ENCODE data around the gene WWC2. TPM values are rescaled to one million over a fixed set of nuclear protein-coding genes. Genes with fewer than 3 reads are reported as not detected.
"Not testable (repeated sequence)": the region's sequence is repeated elsewhere in the genome, so short reads cannot be mapped to it uniquely, and the experiment has no call there.

WWC2 gene
- total RNA-seq, 1 donor from 2014 or later: 0.32 TPM

DNA sequence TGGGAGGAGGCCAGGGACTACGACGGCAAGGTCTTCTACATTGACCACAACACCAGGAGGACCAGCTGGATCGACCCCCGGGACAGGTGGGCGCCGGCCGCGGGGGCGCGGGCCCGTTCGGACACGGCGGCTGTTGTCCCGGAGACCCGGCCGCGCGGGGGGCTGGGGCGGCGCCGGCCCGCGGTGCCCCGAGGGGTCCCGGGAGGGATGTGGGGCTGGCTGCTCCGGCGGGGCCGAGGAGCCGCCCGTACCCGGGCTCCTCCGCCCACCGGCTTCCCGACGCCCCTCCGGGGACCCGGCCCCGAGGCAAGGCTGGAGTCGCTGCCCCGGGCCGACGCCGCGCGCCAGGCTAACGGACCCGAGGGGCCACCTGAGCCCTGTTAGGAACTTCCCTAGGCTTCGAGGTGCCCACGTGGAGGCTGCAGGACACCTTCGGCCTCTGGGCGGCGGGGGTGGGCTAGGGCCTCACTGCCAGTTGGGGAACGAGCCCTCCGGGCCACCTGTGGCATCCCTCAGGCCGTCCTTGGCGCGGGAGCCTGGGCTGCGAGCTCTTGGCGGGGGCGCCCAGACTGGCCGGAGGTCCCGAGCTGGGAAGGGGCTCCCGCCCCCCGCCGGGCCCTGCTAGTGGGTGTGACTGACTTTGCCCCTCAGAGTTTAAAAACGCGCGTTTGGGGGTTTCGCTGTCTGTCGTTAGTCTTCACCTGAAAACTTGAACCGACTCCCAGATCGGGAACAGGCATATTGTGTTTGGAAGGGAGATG, 660 bp downstream of the WWC2 start:
- intact Hi-C loops (cut with micrococcal nuclease): loop anchor here (1.0 to 10.0 kb wide), 4 partner anchors 163 to 1915 kb away; partner anchors contain the start of genes CDKN2AIP and HELT

DNA sequence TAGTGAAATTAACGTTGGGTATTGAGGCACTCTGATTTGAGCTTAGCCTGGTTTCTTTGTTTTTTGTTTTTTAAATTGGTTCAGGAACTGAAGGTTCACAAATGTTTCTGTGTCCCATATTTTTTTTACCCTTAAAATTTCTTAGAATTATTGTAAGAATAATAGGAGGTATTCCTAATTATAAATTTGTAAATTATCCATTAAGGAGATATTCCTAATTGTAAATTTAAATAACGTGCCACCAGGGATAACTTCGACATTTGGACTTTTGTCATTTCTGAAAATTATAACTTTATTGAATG, 1.2 kb downstream of the WWC2 start:
- intact Hi-C loops (cut with micrococcal nuclease): no loop called here

DNA sequence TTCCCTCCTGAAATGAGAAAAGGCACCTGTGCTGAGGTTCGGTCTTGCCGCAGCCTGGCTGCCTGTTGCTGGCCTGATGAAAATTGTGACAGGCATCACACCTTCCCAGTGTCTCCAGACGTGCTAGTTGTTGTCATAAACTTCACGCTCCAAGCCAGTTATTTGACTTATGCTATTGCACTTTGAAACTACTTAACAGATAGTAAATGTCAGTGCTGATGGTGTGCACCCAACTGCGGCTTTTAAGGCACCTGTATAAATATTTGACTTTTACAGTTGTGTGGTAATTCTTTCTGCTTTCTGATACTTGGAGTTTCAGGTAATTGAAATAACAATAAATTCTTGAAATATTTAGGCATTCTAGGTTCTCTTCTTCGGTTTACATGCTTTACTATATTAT, 1.8 kb downstream of the WWC2 start:
- intact Hi-C loops (cut with micrococcal nuclease): no loop called here

DNA sequence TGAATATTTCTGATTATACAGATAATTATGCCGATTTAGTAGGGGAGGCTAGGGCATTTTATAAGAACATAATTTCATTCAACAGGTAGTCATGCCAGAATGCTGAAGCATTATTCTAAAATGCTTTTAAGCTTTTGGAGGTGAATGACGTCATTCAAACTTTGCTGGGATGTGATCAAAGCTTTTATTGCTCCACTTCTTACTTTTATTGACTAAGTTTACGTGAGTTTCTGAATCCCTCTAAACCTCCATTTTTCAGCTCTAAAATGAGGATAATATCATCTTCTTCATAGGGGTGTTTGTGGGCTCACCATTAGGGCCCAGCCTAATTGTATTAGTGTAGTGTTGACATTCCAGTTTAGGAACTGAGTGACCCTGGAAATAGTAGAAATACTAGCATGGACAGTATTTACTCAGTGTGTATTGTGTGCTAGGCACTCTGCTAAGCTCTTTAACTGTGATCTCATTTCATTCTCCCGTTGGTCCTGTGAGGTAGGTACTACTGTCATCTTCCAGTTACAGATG, 3.0 kb downstream of the WWC2 start:
- intact Hi-C loops (cut with micrococcal nuclease): no loop called here

DNA sequence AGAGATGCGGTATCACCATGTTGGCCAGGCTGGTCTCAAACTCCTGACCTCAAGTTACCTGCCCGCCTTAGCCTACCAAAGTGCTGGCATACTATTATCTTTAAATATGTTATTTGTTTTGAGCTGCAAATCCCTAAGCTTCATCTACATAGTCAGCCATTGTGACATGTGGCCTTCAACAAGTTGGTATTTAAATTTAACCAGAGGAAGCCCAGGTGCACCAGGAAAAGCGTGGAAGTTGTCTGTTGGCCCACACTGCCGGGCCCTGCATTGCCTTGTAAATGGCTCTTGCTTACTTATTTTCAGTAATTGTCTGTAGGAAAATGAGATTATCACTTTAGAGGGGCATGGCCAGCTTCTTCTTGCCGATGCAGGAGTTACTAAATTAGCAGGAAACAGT, 6.0 kb downstream of the WWC2 start:
- intact Hi-C loops (cut with micrococcal nuclease): no loop called here

DNA sequence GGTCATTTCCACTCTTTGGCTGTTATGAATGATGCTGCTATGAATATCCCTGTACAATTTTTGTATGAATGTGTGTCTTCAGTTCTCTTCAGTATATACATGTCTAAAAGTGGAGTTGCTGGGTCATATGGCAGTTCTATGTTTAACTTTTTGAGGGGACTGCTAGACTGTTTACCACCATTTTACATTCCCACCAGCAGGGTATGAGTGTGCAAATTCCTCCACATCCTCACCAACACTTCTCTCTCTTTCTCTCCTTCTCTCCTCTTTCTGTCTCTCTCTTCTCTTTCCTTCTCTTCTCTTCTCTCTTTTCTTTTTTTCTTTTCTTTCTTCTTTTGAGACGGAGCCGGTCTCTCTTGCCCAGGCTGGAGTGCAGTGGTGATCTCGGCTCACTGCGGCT, 7.8 kb downstream of the WWC2 start:
- intact Hi-C loops (cut with micrococcal nuclease): no loop called here

DNA sequence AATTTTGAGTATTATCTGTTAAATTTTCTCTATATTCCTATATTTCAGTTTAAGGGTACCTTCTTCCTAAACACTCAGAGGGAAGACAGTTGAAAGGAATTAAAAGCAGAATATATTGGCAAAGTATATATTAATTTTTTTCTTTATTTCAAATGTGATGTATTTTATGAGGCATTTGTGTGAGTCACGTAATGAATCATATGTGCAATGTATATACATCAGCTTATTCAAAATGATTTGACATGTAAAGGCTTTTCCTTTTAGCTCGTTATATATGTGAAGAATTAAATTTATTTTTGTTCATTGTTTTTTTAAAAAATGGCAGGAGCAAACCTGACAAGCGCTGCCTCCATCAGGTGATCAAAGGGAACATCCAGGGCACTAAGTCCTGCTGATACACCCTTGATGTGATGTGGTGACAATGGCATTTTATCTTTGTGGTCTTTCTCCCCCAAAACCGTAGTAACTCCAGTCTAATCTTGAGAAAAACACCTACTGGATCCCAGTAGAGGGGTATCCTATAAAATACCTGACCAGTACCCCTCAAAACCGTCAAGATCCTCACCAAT, 8.9 kb downstream of the WWC2 start:
- intact Hi-C loops (cut with micrococcal nuclease): no loop called here

DNA sequence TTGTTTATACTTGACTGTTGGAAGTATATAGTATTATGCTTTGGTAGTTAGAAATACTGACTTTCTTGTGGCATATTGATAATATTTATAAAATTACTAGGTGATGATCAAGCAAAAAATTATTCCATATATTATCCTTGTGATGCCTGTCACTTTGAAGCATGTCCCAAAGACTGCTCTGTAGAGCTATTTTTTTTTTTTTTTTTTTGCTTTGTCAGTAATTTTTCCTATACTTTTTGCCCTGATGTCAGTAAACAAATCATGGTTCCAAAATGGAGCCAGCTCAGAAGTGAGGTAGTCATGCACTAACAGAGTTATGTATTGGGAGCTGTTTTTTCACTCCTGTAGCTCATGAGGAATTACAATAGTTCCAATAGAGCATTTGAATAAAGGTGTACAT, 11.2 kb downstream of the WWC2 start:
- intact Hi-C loops (cut with micrococcal nuclease): no loop called here

DNA sequence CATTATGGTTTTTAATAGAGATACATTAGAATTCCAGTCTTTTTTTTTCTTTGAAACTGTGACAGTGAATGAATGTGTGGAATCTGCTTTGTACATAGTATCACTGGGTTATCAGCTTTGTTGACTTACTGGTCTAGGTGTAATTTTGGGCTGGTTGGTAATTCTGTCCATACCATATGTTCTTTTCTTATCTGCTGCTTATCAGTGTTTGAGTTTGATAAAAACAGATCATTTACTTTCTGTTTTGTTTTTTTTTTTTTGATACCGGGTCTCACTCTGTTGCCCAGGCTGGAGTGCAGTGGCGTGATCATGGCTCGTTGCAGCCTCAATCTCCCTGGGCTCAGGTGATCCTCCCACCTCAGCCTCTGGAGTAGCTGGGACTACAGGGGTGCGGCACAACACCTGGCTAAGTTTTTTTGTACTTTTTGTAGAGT, 12.4 kb downstream of the WWC2 start:
- intact Hi-C loops (cut with micrococcal nuclease): no loop called here

DNA sequence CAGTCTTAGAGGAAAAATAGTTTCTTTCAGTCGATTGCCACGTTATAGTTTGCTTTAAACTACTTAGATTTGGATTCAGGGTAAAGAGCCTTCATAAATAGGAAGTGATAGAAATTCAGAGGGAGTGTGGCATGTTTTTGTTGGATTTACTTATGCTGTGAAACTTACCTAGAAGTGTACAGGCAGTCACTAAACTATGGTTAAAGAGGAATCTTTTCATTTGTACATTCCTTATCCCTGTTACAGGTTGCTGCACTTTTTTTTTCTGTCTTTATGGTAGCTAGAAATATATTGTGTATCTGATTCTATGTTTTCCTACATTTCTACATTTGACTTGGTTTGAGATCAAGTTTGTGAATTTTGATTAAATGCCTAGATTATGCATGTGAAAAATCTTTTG, 19.1 kb downstream of the WWC2 start:
- intact Hi-C loops (cut with micrococcal nuclease): no loop called here

DNA sequence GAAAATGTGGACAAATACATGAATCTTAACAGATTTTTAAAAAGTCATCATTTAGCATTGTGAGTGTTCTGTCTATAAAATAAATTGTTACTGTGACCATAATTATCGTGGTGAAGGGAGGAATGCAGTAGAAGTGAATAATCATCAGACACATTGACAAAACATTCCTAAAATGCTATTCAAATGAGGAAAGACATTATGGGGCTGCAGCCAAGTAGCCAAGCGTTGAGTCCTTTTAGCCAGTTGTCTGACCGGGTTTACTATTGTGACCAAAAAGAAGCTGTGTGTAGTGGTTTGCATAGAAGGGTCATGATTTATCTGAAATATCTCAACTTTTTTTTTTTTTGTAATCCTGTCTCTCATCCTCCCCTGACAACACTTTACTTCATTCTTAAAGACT, 19.5 kb downstream of the WWC2 start:
- intact Hi-C loops (cut with micrococcal nuclease): no loop called here

DNA sequence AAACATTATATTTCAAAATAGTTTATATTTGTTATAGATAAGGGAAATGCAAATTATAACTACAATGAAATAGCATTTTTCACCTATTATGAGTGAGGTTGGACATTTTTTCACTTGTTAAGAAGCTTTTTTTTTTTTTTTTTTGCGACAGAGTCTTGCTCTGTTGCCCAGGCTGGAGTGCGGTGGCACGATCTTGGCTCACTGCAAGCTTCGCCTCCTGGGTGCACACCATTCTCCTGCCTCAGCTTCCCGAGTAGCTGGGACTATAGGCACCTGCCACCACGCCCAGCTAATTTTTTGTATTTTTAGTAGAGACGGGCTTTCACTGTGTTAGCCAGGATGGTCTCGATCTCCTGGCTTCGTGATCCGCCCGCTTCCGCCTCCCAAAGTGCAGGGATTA, 22.6 kb downstream of the WWC2 start:
- intact Hi-C loops (cut with micrococcal nuclease): not testable (repeated sequence)

DNA sequence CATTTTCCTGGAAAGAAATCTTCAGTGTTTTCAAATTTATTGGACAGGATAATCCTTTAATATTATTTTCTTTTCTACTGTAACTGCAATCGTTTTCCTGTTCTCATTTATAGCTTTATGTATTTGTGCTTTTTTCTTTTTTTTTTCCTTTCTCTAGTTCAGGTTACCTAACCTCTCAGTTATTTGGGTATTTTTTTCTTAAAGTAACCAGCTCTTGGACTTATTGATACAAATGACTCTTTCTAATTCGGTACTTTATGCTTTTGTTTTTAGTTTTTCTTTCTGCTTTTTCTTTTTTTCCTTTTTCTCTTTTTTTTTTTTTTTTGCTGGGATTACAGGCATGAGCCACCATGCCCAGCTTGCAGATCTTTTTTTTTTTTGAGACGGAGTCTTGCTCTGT, 25.2 kb downstream of the WWC2 start:
- intact Hi-C loops (cut with micrococcal nuclease): no loop called here

DNA sequence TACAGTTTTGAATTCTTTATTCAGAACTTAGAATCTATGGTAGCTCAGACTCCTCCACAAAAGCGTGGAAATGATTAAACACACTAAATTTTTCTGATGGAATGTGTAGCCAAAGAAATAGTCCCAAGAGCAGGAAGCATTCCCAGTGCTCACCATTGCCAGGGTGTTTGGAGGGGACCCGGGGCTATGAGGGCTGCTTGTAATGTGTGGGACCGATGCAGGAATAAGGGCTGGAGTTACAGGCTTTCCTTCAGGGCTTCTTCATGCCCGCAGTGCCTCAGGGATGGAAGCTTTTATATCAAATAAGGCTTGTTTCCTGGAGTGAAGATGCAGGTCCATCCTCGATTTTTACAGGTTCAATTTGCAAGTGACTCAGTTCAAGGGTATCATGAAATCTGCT, 25.8 kb downstream of the WWC2 start:
- intact Hi-C loops (cut with micrococcal nuclease): no loop called here

DNA sequence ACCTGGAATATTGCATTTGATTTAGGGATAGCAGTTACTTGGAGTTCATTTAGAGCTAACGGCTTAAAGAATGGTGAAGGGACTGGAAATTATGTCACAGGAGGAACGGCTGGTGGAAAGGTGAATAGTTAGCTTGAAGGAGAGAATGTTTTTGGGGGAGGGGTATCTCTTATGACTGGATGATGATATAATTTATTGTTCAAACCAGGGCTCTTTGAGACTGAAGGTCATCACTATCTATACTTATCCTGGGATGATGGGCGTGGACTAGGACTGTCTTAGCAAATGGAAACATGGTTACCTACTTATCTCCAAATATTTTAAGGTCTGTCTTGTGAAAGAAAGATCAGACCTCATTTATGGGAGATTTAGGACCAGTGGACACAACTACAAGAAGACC, 30.1 kb downstream of the WWC2 start:
- intact Hi-C loops (cut with micrococcal nuclease): no loop called here

DNA sequence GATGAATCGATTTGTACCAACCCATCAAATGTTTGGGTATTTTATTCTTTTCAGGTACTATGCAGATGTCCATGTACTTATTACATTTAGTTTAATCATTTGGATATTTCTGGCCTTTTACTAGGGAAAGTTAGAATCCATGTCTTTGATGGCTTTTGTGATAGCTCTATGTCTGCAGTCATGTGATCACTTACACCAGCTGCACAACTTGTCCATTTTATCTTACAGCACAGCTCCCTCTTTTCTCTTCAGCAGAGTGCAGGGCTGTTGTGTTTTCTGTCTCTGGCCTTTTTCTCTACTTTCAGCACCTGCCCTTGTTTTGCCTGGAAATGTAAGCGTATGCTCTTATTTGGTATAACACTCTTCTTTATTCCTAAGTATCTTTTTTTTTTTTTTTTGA, 30.6 kb downstream of the WWC2 start:
- intact Hi-C loops (cut with micrococcal nuclease): no loop called here

DNA sequence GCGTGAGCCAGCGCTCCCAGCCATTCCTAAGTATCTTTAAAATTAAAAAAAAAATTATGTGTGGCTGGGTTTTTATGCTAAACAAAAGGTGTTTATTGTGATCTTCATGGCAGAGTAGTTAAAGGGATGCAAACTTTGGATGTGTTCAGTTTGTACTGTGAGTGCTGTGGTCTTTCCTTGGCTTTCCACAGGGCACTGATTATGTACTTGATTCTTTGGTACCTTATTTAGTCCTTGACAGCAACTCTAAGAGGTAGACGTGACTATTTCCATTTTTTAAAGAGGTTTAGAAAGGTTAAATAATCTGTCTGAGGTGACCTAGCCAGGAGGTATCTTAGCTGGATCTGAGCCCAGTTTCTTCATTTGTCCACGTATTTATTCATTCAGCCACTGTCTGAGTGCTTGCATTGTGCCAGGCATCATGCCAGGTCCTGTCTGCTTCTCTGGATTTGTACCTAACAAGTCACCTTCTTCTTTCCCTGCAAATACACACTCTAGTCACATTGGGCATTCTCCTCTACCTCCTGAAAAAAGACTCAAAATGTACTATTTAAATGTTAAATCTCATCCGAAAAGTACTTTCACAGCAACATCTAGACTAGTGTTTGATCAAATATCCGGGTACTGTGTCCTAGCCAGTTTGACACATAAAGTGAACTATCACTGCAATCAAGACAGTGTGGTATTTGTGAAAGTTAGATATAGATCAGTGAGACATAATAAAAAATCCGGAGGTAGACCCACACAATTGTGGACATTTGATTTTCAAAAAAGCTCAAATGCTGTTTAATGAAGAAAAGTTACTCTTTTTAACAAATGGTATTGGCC, 31.5 kb downstream of the WWC2 start:
- intact Hi-C loops (cut with micrococcal nuclease): no loop called here

DNA sequence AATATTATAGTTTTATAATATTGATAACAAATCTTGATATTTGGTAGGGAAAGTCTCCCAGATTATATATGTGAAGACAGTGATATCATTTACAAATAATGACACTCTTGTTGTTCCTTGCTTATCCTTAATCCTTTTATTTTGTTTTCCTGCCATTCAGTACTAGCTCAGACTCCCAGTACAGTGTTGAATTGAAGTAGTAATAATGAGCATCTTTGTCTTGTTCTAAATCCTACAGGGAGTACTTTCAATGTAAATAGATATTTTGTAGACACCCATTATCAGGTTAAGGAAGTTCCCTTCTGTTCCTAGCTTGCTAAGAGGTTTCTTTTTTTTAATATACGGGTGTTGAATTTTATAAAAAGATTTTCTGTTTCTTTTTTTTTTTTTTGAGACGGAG, 33.0 kb downstream of the WWC2 start:
- intact Hi-C loops (cut with micrococcal nuclease): no loop called here

DNA sequence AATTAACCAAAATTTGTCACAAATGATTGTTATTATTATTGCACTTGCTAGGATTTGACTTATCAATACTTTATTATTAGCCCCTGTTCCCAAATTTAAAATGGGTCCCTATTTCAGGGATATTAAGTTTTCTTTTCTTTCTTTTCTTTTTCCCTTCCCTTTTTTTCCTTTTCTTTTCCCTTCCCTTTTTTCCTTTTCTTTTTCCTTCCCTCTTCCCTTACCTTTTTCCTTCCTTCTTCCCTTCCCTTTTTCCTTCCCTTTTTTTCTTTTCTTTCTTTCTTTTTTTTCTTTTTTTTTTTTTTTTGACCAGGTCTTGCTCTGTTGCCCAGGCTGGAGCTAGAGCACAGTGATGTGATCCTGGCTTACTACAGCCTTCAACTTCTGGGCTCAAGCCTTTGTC, 33.8 kb downstream of the WWC2 start:
- intact Hi-C loops (cut with micrococcal nuclease): no loop called here

DNA sequence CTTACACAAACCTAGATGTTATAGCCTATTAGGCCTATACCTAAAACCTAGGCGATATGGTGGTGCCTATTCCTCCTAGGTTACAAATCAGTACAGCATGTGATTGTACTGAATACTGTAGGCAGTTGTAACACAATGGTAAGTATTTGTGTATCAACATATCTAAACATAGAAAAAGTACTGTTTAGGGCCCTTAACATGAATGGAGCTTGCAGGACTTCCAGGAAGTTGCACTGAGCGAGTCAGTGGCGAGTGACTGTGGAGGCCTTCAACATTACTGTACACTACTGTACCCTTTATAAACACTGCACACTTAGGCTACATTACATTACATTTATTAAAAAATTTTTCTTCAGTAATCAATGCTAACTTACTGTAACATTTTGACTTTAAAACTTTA, 37.8 kb downstream of the WWC2 start:
- intact Hi-C loops (cut with micrococcal nuclease): no loop called here

DNA sequence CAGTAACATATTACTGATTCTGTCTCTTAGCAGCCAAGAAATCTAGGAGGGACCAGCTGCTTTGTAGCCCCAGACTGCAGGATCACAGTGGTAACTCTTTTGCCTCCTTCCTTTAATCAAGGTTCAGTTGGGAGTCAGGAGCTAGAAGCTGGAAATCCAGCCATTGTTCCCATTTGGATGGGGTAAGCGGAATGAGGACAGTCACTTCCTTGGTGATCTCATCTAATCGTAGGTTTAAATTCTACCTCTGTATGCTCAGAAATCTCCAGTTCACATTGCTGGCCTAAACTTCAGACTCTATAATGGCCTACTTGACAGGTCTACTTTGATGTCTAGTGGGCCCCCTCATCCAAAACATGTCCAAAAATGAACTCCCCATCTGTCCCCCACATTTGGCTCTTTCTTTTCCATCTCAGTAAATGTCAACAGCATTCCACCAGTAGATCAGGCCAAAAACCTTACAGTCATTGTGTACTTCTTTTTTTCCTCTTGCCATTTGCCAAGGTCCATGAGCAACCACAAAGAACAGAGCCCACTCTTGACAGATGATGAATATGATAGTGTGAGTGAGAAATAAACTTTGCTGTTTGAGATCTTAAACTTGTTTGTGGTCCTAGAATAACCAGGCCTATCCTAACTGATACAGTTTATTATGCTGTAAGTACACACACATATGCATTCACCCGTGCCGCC, 40.1 kb downstream of the WWC2 start:
- intact Hi-C loops (cut with micrococcal nuclease): no loop called here
